ENCODE results near the gene FGGY.
"Not testable (repeated sequence)": the region's sequence is repeated elsewhere in the genome, so short reads cannot be mapped to it uniquely, and the experiment has no call there.

The FGGY gene

DNA sequence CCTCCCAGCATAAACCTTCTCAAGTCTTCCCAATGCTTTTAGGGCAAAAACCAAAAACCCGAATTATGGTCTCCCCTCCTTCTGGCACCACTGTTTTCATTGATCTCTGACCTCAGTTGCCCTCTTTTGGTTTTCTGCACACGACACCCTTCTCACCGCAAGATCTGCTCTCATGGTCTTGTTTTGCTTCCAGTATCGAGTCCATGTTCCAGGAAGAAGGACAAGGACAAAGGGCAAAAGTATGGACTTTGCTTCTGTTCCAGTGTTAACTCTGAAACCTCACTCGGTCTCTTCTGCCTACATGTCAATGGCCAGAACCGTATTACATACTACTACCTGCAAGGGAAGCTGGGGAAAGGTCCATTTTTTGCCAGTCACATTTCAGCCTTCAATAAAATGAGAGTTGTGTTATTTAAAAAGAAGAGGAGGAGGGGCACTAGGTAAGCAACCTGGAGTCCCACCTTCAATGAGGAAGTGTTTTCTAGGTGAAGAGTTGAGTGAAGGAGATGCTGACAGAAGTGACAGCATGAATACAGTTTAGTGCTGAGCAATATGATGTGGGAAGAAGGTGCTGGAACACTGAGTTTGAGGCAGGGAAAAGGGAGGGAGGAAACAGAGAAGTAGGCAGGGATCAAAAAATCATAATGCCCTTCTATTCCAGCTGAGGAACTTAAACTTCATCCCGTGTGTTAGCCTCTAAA lies 183.4 kb downstream of the FGGY start:
- H3K36me3 ChIP-seq (ENCODE audit: control insufficient read depth, insufficient read depth, low read length), result no peaks in the 10 kb centered on the region
- H3K4me3 ChIP-seq (ENCODE audit: low read length), result no peak overlapping the region
- no peak overlapping the region for H3K9ac ChIP-seq (ENCODE audit: low read length)
- no peaks in the 10 kb centered on the region for H3K27me3 ChIP-seq (ENCODE audit: control insufficient read depth, insufficient read depth, low read length)
- peaks cover 7% of the 10 kb centered on the region for H3K4me1 ChIP-seq (ENCODE audit: control insufficient read depth, insufficient read depth, low read length)
- H3K9me3 ChIP-seq (ENCODE audit: control insufficient read depth, low read length), result no peaks in the 10 kb centered on the region

GRCh38 chr1:59481881-59482505 lies 185.1 kb downstream of the FGGY start:
- Histone ChIP-seq H3K4me1 (ENCODE audit: control insufficient read depth, insufficient read depth, low read length) (peaks cover 11% of the 10 kb centered on the region), H3K9ac (ENCODE audit: low read length) (no peak overlapping the region), H3K4me3 (ENCODE audit: low read length) (no peak overlapping the region), H3K36me3 (ENCODE audit: control insufficient read depth, insufficient read depth, low read length) (no peaks in the 10 kb centered on the region), H3K27me3 (ENCODE audit: control insufficient read depth, insufficient read depth, low read length) (no peaks in the 10 kb centered on the region), H3K9me3 (ENCODE audit: control insufficient read depth, low read length) (no peaks in the 10 kb centered on the region)

GRCh38 chr1:59482986-59483385 lies 186.1 kb downstream of the FGGY start:
- Histone ChIP-seq H3K9me3 (ENCODE audit: control insufficient read depth, low read length) (no peaks in the 10 kb centered on the region), H3K4me1 (ENCODE audit: control insufficient read depth, insufficient read depth, low read length) (peaks cover 16% of the 10 kb centered on the region), H3K36me3 (ENCODE audit: control insufficient read depth, insufficient read depth, low read length) (no peaks in the 10 kb centered on the region), H3K4me3 (ENCODE audit: low read length) (no peak overlapping the region), H3K9ac (ENCODE audit: low read length) (no peak overlapping the region), H3K27me3 (ENCODE audit: control insufficient read depth, insufficient read depth, low read length) (no peaks in the 10 kb centered on the region)

GRCh38 chr1:59484096-59484495 lies 187.2 kb downstream of the FGGY start:
- Histone ChIP-seq H3K4me1 (ENCODE audit: control insufficient read depth, insufficient read depth, low read length) (peaks cover 16% of the 10 kb centered on the region), H3K4me3 (ENCODE audit: low read length) (no peak overlapping the region), H3K9me3 (ENCODE audit: control insufficient read depth, low read length) (no peaks in the 10 kb centered on the region), H3K27me3 (ENCODE audit: control insufficient read depth, insufficient read depth, low read length) (no peaks in the 10 kb centered on the region), H3K9ac (ENCODE audit: low read length) (no peak overlapping the region), H3K36me3 (ENCODE audit: control insufficient read depth, insufficient read depth, low read length) (no peaks in the 10 kb centered on the region)

DNA sequence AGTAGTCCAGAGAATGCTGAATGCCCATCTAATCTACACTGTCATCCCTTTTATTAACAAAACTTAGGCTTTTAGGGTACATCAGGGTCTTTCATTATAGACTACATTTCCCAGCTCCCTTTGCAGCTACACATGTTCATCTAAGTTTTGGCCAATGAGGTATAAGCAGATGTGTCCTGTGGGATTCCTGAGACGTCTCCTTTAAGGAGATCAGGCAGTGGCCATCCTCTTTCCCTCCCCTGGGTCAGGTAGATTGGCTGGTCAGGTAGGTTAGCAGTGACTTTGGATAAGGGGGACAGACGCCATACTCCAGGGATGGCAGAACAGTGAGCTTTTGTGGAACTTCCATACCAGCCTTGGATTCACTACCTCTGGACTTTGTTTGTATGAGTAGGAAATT lies 188.3 kb downstream of the FGGY start:
- peaks cover 11% of the 10 kb centered on the region for H3K4me1 ChIP-seq (ENCODE audit: control insufficient read depth, insufficient read depth, low read length)
- H3K9ac ChIP-seq (ENCODE audit: low read length), result no peak overlapping the region
- no peaks in the 10 kb centered on the region for H3K9me3 ChIP-seq (ENCODE audit: control insufficient read depth, low read length)
- no peaks in the 10 kb centered on the region for H3K27me3 ChIP-seq (ENCODE audit: control insufficient read depth, insufficient read depth, low read length)
- no peaks in the 10 kb centered on the region for H3K36me3 ChIP-seq (ENCODE audit: control insufficient read depth, insufficient read depth, low read length)
- H3K4me3 ChIP-seq (ENCODE audit: low read length), result no peak overlapping the region

DNA sequence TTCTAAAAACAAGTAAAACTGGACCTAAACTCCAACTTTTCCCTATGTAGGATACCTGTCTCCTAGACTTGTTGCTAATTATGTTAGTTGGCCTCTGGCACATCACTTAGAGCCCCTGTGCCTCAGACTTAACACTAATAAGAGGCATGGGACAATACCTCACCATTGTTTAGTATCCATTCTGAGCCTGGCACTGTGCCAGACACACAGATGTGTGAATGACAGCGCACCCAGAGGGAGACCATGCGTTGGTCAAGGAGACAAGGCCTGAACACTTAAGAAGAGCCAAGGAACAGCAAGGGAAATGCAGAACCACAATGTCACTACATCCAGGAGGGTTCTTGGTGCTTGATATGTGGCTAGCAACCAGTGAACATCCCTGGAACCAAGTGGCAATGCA lies 189.1 kb downstream of the FGGY start:
- H3K4me1 ChIP-seq (ENCODE audit: control insufficient read depth, insufficient read depth, low read length), result peaks cover 9% of the 10 kb centered on the region
- no peak overlapping the region for H3K4me3 ChIP-seq (ENCODE audit: low read length)
- H3K9me3 ChIP-seq (ENCODE audit: control insufficient read depth, low read length), result no peaks in the 10 kb centered on the region
- no peaks in the 10 kb centered on the region for H3K27me3 ChIP-seq (ENCODE audit: control insufficient read depth, insufficient read depth, low read length)
- no peak overlapping the region for H3K9ac ChIP-seq (ENCODE audit: low read length)
- H3K36me3 ChIP-seq (ENCODE audit: control insufficient read depth, insufficient read depth, low read length), result no peaks in the 10 kb centered on the region

GRCh38 chr1:59486615-59487014 lies 189.7 kb downstream of the FGGY start:
- Histone ChIP-seq H3K9ac (ENCODE audit: low read length) (no peak overlapping the region), H3K36me3 (ENCODE audit: control insufficient read depth, insufficient read depth, low read length) (no peaks in the 10 kb centered on the region), H3K4me3 (ENCODE audit: low read length) (no peak overlapping the region), H3K27me3 (ENCODE audit: control insufficient read depth, insufficient read depth, low read length) (no peaks in the 10 kb centered on the region), H3K4me1 (ENCODE audit: control insufficient read depth, insufficient read depth, low read length) (peaks cover 9% of the 10 kb centered on the region), H3K9me3 (ENCODE audit: control insufficient read depth, low read length) (no peaks in the 10 kb centered on the region)

GRCh38 chr1:59487335-59488031 lies 190.6 kb downstream of the FGGY start:
- Histone ChIP-seq H3K27me3 (ENCODE audit: control insufficient read depth, insufficient read depth, low read length) (no peaks in the 10 kb centered on the region), H3K9ac (ENCODE audit: low read length) (no peak overlapping the region), H3K36me3 (ENCODE audit: control insufficient read depth, insufficient read depth, low read length) (no peaks in the 10 kb centered on the region), H3K9me3 (ENCODE audit: control insufficient read depth, low read length) (no peaks in the 10 kb centered on the region), H3K4me3 (ENCODE audit: low read length) (no peak overlapping the region), H3K4me1 (ENCODE audit: control insufficient read depth, insufficient read depth, low read length) (peaks cover 9% of the 10 kb centered on the region)

DNA sequence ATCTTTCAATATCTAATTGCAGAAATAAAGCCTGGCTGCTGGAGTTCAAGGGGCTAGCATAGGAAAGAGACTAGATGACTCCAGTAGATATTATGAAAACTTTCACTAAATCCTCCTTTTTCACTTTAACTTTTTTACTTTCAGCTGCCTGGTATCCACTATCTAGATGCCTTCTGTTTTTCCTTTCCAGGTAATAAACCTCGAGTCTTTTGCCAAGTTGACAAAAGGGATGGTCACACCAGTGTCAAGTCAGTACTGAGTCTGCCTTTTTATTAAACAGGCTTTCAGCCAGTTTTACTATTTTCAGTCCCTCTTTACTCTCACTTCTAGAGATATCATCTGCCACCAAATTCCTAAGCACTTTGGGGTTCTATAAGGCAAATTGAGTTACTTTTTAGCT lies 195.6 kb downstream of the FGGY start:
- no peak overlapping the region for H3K4me3 ChIP-seq (ENCODE audit: low read length)
- H3K36me3 ChIP-seq (ENCODE audit: control insufficient read depth, insufficient read depth, low read length), result no peaks in the 10 kb centered on the region
- H3K4me1 ChIP-seq (ENCODE audit: control insufficient read depth, insufficient read depth, low read length), result no peaks in the 10 kb centered on the region
- H3K9ac ChIP-seq (ENCODE audit: low read length), result no peak overlapping the region
- no peaks in the 10 kb centered on the region for H3K9me3 ChIP-seq (ENCODE audit: control insufficient read depth, low read length)
- H3K27me3 ChIP-seq (ENCODE audit: control insufficient read depth, insufficient read depth, low read length), result no peaks in the 10 kb centered on the region

DNA sequence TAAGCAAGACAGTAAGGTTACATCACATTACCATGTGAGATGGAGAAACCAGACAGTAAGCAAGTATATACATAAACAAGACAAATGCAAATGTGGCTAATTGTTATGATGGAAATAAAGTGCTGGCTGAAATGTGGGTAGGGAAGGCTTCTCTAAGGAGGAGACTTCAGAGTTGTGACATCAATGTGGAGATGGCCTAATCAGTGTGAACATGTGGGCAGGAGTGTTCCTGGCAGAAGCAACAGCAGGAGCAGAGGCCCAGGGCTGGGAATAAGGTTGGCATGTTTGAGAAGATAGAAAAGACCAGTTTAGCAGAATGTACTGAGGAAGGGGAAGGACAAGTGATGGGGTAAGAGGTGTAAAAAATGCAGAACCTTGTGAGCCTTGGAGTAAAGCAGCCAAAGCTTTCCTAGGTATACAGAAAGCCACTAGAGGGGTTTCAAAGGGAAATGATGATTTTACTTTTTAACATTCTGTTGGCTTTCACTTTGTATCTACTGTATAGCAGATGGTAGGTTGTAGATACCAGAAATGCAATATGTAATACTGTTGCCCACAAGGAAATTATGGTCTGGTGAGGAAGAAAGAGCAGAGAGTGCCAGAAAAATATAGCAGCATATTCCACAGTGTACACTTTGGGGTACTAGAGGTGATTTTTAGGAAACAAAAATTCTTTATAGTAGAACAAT lies 197.4 kb downstream of the FGGY start:
- no peaks in the 10 kb centered on the region for H3K4me1 ChIP-seq (ENCODE audit: control insufficient read depth, insufficient read depth, low read length)
- no peaks in the 10 kb centered on the region for H3K36me3 ChIP-seq (ENCODE audit: control insufficient read depth, insufficient read depth, low read length)
- H3K9ac ChIP-seq (ENCODE audit: low read length), result no peak overlapping the region

DNA sequence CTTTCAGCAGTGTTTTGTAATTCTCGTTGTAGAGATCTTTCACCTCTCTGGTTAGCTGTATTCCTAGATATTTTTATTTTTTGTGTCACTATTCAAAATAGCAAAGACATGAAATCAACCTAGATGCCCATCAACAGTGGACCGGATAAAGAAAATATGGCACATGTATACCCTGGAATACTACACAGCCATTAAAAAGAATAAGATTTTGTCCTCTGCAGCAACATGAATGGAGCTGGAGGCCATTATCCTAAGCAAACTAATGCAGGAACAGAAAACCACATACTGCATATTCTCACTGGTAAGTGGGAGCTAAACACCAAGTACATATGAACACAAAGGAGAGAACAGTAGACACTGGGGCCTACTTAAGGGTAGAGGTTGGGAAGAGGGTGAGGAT lies 199.3 kb downstream of the FGGY start:
- H3K4me3 ChIP-seq (ENCODE audit: low read length); H3K36me3 ChIP-seq (ENCODE audit: control insufficient read depth, insufficient read depth, low read length); H3K9ac ChIP-seq (ENCODE audit: low read length); H3K4me1 ChIP-seq (ENCODE audit: control insufficient read depth, insufficient read depth, low read length); H3K27me3 ChIP-seq (ENCODE audit: control insufficient read depth, insufficient read depth, low read length); H3K9me3 ChIP-seq (ENCODE audit: control insufficient read depth, low read length): not testable (repeated sequence)

More for the DNA sequence above, 197.4 kb downstream of the FGGY start:
- Histone ChIP-seq H3K9me3 (ENCODE audit: control insufficient read depth, low read length) (no peaks in the 10 kb centered on the region), H3K27me3 (ENCODE audit: control insufficient read depth, insufficient read depth, low read length) (no peaks in the 10 kb centered on the region), H3K4me3 (ENCODE audit: low read length) (no peak overlapping the region)

- Histone ChIP-seq H3K9ac (ENCODE audit: low read length) (no peak overlapping the region), H3K9me3 (ENCODE audit: control insufficient read depth, low read length) (no peaks in the 10 kb centered on the region), H3K36me3 (ENCODE audit: control insufficient read depth, insufficient read depth, low read length) (no peaks in the 10 kb centered on the region), H3K27me3 (ENCODE audit: control insufficient read depth, insufficient read depth, low read length) (no peaks in the 10 kb centered on the region), H3K4me3 (ENCODE audit: low read length) (no peak overlapping the region), H3K4me1 (ENCODE audit: control insufficient read depth, insufficient read depth, low read length) (peaks cover 7% of the 10 kb centered on the region)
These were observed 200.7 kb downstream of the FGGY start for GRCh38 chr1:59497616-59498015.

Measured in mucosa of stomach (tissue), 1 donor.